Urothelium cell line (cell line): ENCODE data around the gene ITGB6.
"Not testable (repeated sequence)": the region's sequence is repeated elsewhere in the genome, so short reads cannot be mapped to it uniquely, and the experiment has no call there.

ENCODE experiments used
- DNase-seq: peaks from one replicate; pipeline ENCODE4 v3.0.0; 2011; ENCODE audit warnings: low spot score, mixed read lengths
- FAIRE-seq: peaks from 2 replicates; lab custom pipeline; 2011; peaks lifted over from hg19 to GRCh38; lab: Jason Lieb, UNC

The ITGB6 gene

GRCh38 chr2:160141912-160142311 lies 58.2 kb downstream of the ITGB6 start:
- FAIRE-seq (no peak), DNase-seq (no peak)

GRCh38 chr2:160141419-160141818 lies 58.7 kb downstream of the ITGB6 start:
- no peak for DNase-seq
- no peak for FAIRE-seq

GRCh38 chr2:160140471-160140870 lies 59.6 kb downstream of the ITGB6 start:
- FAIRE-seq (no peak), DNase-seq (no peak)

- no peak for DNase-seq
- FAIRE-seq, result no peak
Measured at GRCh38 chr2:160139991-160140390, 60.1 kb downstream of the ITGB6 start.

GRCh38 chr2:160139350-160139749 lies 60.7 kb downstream of the ITGB6 start:
- DNase-seq (no peak), FAIRE-seq (no peak)

GRCh38 chr2:160138406-160138805 lies 61.7 kb downstream of the ITGB6 start:
- FAIRE-seq, result no peak
- DNase-seq, result no peak

GRCh38 chr2:160137464-160137863 lies 62.6 kb downstream of the ITGB6 start:
- no peak for DNase-seq
- no peak for FAIRE-seq

GRCh38 chr2:160132761-160133160 lies 67.3 kb downstream of the ITGB6 start:
- DNase-seq (no peak), FAIRE-seq (no peak)

GRCh38 chr2:160126756-160127155 lies 73.3 kb downstream of the ITGB6 start:
- no peak for FAIRE-seq

GRCh38 chr2:160126315-160126714 lies 73.8 kb downstream of the ITGB6 start:
- no peak for FAIRE-seq
- no peak for DNase-seq

More at GRCh38 chr2:160126756-160127155, 73.3 kb downstream of the ITGB6 start:
- no peak for DNase-seq

- FAIRE-seq, result no peak
Measured at GRCh38 chr2:160125828-160126227, 74.2 kb downstream of the ITGB6 start.

GRCh38 chr2:160125366-160125765 lies 74.7 kb downstream of the ITGB6 start:
- DNase-seq (no peak), FAIRE-seq (no peak)

More at GRCh38 chr2:160125828-160126227, 74.2 kb downstream of the ITGB6 start:
- no peak for DNase-seq

GRCh38 chr2:160124571-160124970 lies 75.5 kb downstream of the ITGB6 start:
- DNase-seq (no peak), FAIRE-seq (no peak)

GRCh38 chr2:160114721-160115120 lies 85.4 kb downstream of the ITGB6 start:
- FAIRE-seq, DNase-seq: not testable (repeated sequence)

- FAIRE-seq, result no peak
Measured at GRCh38 chr2:160114020-160114419, 86.1 kb downstream of the ITGB6 start.

GRCh38 chr2:160111951-160112798 lies 87.9 kb downstream of the ITGB6 start:
- FAIRE-seq (no peak), DNase-seq (no peak)

More at GRCh38 chr2:160114020-160114419, 86.1 kb downstream of the ITGB6 start:
- DNase-seq, result no peak

GRCh38 chr2:160110674-160111239 lies 89.3 kb downstream of the ITGB6 start:
- DNase-seq (no peak), FAIRE-seq (no peak)

GRCh38 chr2:160109939-160110673 lies 90.0 kb downstream of the ITGB6 start:
- FAIRE-seq (no peak), DNase-seq (peak; percentile 67)

- no peak for DNase-seq
- no peak for FAIRE-seq
Measured at GRCh38 chr2:160109243-160109642, 90.8 kb downstream of the ITGB6 start.

- no peak for FAIRE-seq
Measured at GRCh38 chr2:160108646-160109045, 91.4 kb downstream of the ITGB6 start.

GRCh38 chr2:160105366-160105765 lies 94.7 kb downstream of the ITGB6 start:
- DNase-seq (no peak), FAIRE-seq (no peak)

More at GRCh38 chr2:160108646-160109045, 91.4 kb downstream of the ITGB6 start:
- no peak for DNase-seq
